DOHH2 (cell line): ENCODE data around the gene SLC8B1.

ENCODE experiments used
- H3F3A ChIP-seq: fragments of 200-600 bp; sonication (generic), shearing (Covaris generic); 2 replicates; pipeline ENCODE4 v1.6.0; 2016; ENCODE audit warnings: antibody characterized with exemption, mild to moderate bottlenecking; ENCODE audit not compliant: control insufficient read depth, insufficient read depth
- H3K27ac ChIP-seq: fragments of 200-600 bp; sonication (generic); 2 replicates; pipeline ENCODE4 v1.5.1; 2014; ENCODE audit warnings: low read depth, mild to moderate bottlenecking, low read length, moderate library complexity
- H3K27me3 ChIP-seq: fragments of 200-600 bp; sonication (generic); 2 replicates; pipeline ENCODE4 v1.6.1; 2014; ENCODE audit warnings: mild to moderate bottlenecking, low read length, mixed read lengths; ENCODE audit not compliant: control insufficient read depth
- H3K36me3 ChIP-seq: fragments of 200-600 bp; sonication (generic); 2 replicates; pipeline ENCODE4 v1.6.1; 2014; ENCODE audit warnings: mild to moderate bottlenecking, low read length, moderate library complexity, mixed read lengths; ENCODE audit not compliant: control insufficient read depth
- H3K4me1 ChIP-seq: fragments of 200-600 bp; sonication (generic); 2 replicates; pipeline ENCODE4 v1.6.1; 2014; ENCODE audit warnings: mild to moderate bottlenecking, low read length, mixed read lengths; ENCODE audit not compliant: control insufficient read depth
- H3K4me2 ChIP-seq: fragments of 200-600 bp; sonication (generic); 2 replicates; pipeline ENCODE4 v1.6.0; 2014; ENCODE audit warnings: mild to moderate bottlenecking, low read length, moderate library complexity
- H3K4me3 ChIP-seq: fragments of 200-600 bp; sonication (generic); 2 replicates; pipeline ENCODE4 v1.5.1; 2014; ENCODE audit warnings: mild to moderate bottlenecking, low read length, mixed read lengths
- H3K79me2 ChIP-seq: fragments of 200-600 bp; sonication (generic); 2 replicates; pipeline ENCODE4 v1.6.1; 2014; ENCODE audit warnings: mild to moderate bottlenecking, low read length, mixed read lengths; ENCODE audit not compliant: control insufficient read depth
- H3K9me2 ChIP-seq: fragments of 200-600 bp; sonication (generic); replicated peaks from 2 replicates; pipeline ENCODE4 v1.6.1; 2014; ENCODE audit warnings: mild to moderate bottlenecking, low read length, mixed read lengths; ENCODE audit not compliant: control insufficient read depth
- H3K9me3 ChIP-seq: fragments of 200-600 bp; sonication (generic); 2 replicates; pipeline ENCODE4 v1.6.1; 2014; ENCODE audit warnings: antibody characterized with exemption, low read length, mixed read lengths; ENCODE audit not compliant: control insufficient read depth, insufficient read depth
- H4K20me1 ChIP-seq: fragments of 200-600 bp; sonication (generic); 2 replicates; pipeline ENCODE4 v1.6.0; 2014; ENCODE audit warnings: low read depth, mild to moderate bottlenecking, antibody characterized with exemption, low read length, moderate library complexity; ENCODE audit not compliant: control insufficient read depth, insufficient read depth
- EZH2phosphoT487 ChIP-seq: fragments of 200-600 bp; sonication (generic); IDR thresholded peaks from 2 replicates; pipeline ENCODE4 v1.6.1; 2017; ENCODE audit warnings: borderline replicate concordance, mild to moderate bottlenecking, antibody characterized with exemption, low read length, moderate library complexity, mixed read lengths
- TF ChIP-seq, protein P1 (sequence below): fragments of 200-600 bp; sonication (generic); IDR thresholded peaks from one replicate; pipeline ENCODE4 v1.5.1; 2014; ENCODE audit warnings: antibody characterized with exemption, mild to moderate bottlenecking, low read depth, low read length; ENCODE audit not compliant: poor library complexity, severe bottlenecking

The SLC8B1 gene

GRCh38 chr12:113298472-113298817 lies 36.5 kb downstream of the SLC8B1 start:
- H3K79me2 ChIP-seq: no peaks in the 10 kb centered on the region
- peaks cover 42% of the 10 kb centered on the region for H3K36me3 ChIP-seq
- no peaks in the 10 kb centered on the region for H3K9me2 ChIP-seq
- H3K4me2 ChIP-seq: no peak overlapping the region
- peaks cover 14% of the 10 kb centered on the region for H3K4me1 ChIP-seq
- no peaks in the 10 kb centered on the region for H3F3A ChIP-seq
- H3K27me3 ChIP-seq: no peaks in the 10 kb centered on the region
- no peak overlapping the region for H3K4me3 ChIP-seq
- H3K9me3 ChIP-seq: no peaks in the 10 kb centered on the region
- TF ChIP-seq, protein P1, sequence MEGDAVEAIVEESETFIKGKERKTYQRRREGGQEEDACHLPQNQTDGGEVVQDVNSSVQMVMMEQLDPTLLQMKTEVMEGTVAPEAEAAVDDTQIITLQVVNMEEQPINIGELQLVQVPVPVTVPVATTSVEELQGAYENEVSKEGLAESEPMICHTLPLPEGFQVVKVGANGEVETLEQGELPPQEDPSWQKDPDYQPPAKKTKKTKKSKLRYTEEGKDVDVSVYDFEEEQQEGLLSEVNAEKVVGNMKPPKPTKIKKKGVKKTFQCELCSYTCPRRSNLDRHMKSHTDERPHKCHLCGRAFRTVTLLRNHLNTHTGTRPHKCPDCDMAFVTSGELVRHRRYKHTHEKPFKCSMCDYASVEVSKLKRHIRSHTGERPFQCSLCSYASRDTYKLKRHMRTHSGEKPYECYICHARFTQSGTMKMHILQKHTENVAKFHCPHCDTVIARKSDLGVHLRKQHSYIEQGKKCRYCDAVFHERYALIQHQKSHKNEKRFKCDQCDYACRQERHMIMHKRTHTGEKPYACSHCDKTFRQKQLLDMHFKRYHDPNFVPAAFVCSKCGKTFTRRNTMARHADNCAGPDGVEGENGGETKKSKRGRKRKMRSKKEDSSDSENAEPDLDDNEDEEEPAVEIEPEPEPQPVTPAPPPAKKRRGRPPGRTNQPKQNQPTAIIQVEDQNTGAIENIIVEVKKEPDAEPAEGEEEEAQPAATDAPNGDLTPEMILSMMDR: no peak
- no peak for TF ChIP-seq EZH2phosphoT487
- H4K20me1 ChIP-seq: no peaks in the 10 kb centered on the region
- H3K27ac ChIP-seq: no peak overlapping the region

- no peaks in the 10 kb centered on the region for H3K9me3 ChIP-seq
- peaks cover 8% of the 10 kb centered on the region for H3K4me1 ChIP-seq
- peaks cover 48% of the 10 kb centered on the region for H3K36me3 ChIP-seq
- H3K79me2 ChIP-seq: no peaks in the 10 kb centered on the region
- H3F3A ChIP-seq: no peaks in the 10 kb centered on the region
- H4K20me1 ChIP-seq: no peaks in the 10 kb centered on the region
- H3K9me2 ChIP-seq: no peaks in the 10 kb centered on the region
- no peak overlapping the region for H3K4me3 ChIP-seq
- no peak for TF ChIP-seq EZH2phosphoT487
- TF ChIP-seq, protein P1: no peak
- H3K27me3 ChIP-seq: no peaks in the 10 kb centered on the region
- H3K4me2 ChIP-seq: no peak overlapping the region
- H3K27ac ChIP-seq: no peak overlapping the region
Observed at GRCh38 chr12:113297621-113298471, 37.1 kb downstream of the SLC8B1 start.

DNA sequence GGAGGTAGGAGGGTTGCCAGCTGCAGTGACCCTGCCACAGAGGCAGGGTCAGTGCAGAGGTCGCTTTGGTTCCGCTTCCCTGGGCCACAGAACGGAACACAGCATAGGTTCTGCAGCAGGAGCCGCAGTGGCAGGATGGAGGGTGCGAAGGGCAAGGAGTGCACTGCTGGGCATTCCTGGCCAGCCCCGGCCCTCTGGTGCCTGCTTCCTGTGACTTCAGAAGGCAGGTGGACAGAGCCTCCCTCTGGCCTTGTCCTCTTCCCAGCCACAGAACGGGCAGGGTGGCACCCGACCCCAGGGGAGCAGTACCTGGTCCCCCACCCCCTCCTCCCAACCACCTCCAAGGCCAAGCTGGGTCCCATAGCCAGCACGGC lies 37.7 kb downstream of the SLC8B1 start:
- Histone ChIP-seq H3K4me2 (no peak overlapping the region), H3K27ac (no peak overlapping the region), H3K9me3 (no peaks in the 10 kb centered on the region), H3K9me2 (no peaks in the 10 kb centered on the region), H3K79me2 (no peaks in the 10 kb centered on the region), H3F3A (no peaks in the 10 kb centered on the region), H3K4me3 (no peak overlapping the region), H3K36me3 (peaks cover 55% of the 10 kb centered on the region), H3K27me3 (no peaks in the 10 kb centered on the region), H3K4me1 (peaks cover 2% of the 10 kb centered on the region), H4K20me1 (no peaks in the 10 kb centered on the region)
- TF ChIP-seq, protein P1: no peak
- TF ChIP-seq EZH2phosphoT487: no peak
